ENCODE results near the gene CTPS2. TPM values are rescaled to one million over a fixed set of nuclear protein-coding genes. Genes with fewer than 3 reads are reported as not detected.
"Not testable (repeated sequence)": the region's sequence is repeated elsewhere in the genome, so short reads cannot be mapped to it uniquely, and the experiment has no call there.

Gene CTPS2
- total RNA-seq, 4 donors from 2014 or later = 5.2 to 24.5 (median 15.1) TPM

GRCh38 chrX:16619024-16619423 is 93.4 kb downstream of the CTPS2 start:
- H3K27me3 ChIP-seq = no peaks in the 10 kb centered on the region
- DNase-seq = no peak
- in situ Hi-C loops (cut with MboI; ENCODE audit: low pct_ligation_motif_present in 1 of 4, low pct_unique_long_range_greater_than_20kb in 1 of 4, low sequenced_read_pairs in 3 of 4) = no loop called here
- TF ChIP-seq EP300 (IDR thresholded peaks at IDR 0.05; ENCODE audit: low read depth) (no peak), POLR2A (IDR thresholded peaks at IDR 0.05) (no peak), CTCF (IDR thresholded peaks at IDR 0.05) (no peak), POLR2AphosphoS5 (IDR thresholded peaks at IDR 0.05) (no peak)
- WGBS, 2 donors (ENCODE audit: low coverage in 1 of 2) = 71 to 100% methylated on average over 1 to 2 of the region's 2 CpGs
- no peaks in the 10 kb centered on the region for H3K4me1 ChIP-seq
- no peak overlapping the region for H3K4me3 ChIP-seq
- no peaks in the 10 kb centered on the region for H3K36me3 ChIP-seq
- intact Hi-C loops (cut with DNase I; ENCODE audit: low total_unique reads) = no loop called here
- H3K27ac ChIP-seq = no peak overlapping the region
- H3K9me3 ChIP-seq = no peaks in the 10 kb centered on the region

- in situ Hi-C loops (cut with MboI; ENCODE audit: low pct_ligation_motif_present in 1 of 4, low pct_unique_long_range_greater_than_20kb in 1 of 4, low sequenced_read_pairs in 3 of 4) (no loop called here), intact Hi-C loops (cut with DNase I; ENCODE audit: low total_unique reads) (no loop called here)
- TF ChIP-seq EP300 (IDR thresholded peaks at IDR 0.05; ENCODE audit: low read depth) (no peak), POLR2AphosphoS5 (IDR thresholded peaks at IDR 0.05) (no peak), POLR2A (IDR thresholded peaks at IDR 0.05) (no peak), CTCF (IDR thresholded peaks at IDR 0.05) (no peak)
These were observed 94.0 kb downstream of the CTPS2 start for GRCh38 chrX:16618422-16618821.

GRCh38 chrX:16617382-16617781 is 95.1 kb downstream of the CTPS2 start:
- DNase-seq = no peak
- no peak overlapping the region for H3K27ac ChIP-seq
- no peak overlapping the region for H3K4me3 ChIP-seq
- no peaks in the 10 kb centered on the region for H3K9me3 ChIP-seq
- TF ChIP-seq POLR2AphosphoS5 (IDR thresholded peaks at IDR 0.05) (no peak), CTCF (IDR thresholded peaks at IDR 0.05) (no peak), POLR2A (IDR thresholded peaks at IDR 0.05) (no peak), EP300 (IDR thresholded peaks at IDR 0.05; ENCODE audit: low read depth) (no peak)
- no peaks in the 10 kb centered on the region for H3K27me3 ChIP-seq
- no peaks in the 10 kb centered on the region for H3K4me1 ChIP-seq
- no peaks in the 10 kb centered on the region for H3K36me3 ChIP-seq
- 73% methylated on average over 1 of the region's 1 CpG; no CpG with 5 or more reads in 1 of the 2 donors for WGBS, 2 donors (ENCODE audit: low coverage in 1 of 2)
- in situ Hi-C loops (cut with MboI; ENCODE audit: low pct_ligation_motif_present in 1 of 4, low pct_unique_long_range_greater_than_20kb in 1 of 4, low sequenced_read_pairs in 3 of 4) = no loop called here
- intact Hi-C loops (cut with DNase I; ENCODE audit: low total_unique reads) = no loop called here

More at GRCh38 chrX:16618422-16618821, 94.0 kb downstream of the CTPS2 start:
- H3K9me3 ChIP-seq = no peaks in the 10 kb centered on the region
- H3K27ac ChIP-seq = no peak overlapping the region
- H3K4me1 ChIP-seq = no peaks in the 10 kb centered on the region
- H3K36me3 ChIP-seq = no peaks in the 10 kb centered on the region
- H3K27me3 ChIP-seq = no peaks in the 10 kb centered on the region
- 92% methylated on average over 1 of the region's 1 CpG; no CpG with 5 or more reads in 1 of the 2 donors for WGBS, 2 donors (ENCODE audit: low coverage in 1 of 2)
- no peak overlapping the region for H3K4me3 ChIP-seq
- DNase-seq = no peak

- H3K27me3 ChIP-seq = no peaks in the 10 kb centered on the region
- WGBS, 2 donors (ENCODE audit: low coverage in 1 of 2) = 69 to 88% methylated on average over 5 to 6 of the region's 6 CpGs
- in situ Hi-C loops (cut with MboI; ENCODE audit: low pct_ligation_motif_present in 1 of 4, low pct_unique_long_range_greater_than_20kb in 1 of 4, low sequenced_read_pairs in 3 of 4) (no loop called here), intact Hi-C loops (cut with DNase I; ENCODE audit: low total_unique reads) (no loop called here)
- no peak overlapping the region for H3K4me3 ChIP-seq
- no peaks in the 10 kb centered on the region for H3K36me3 ChIP-seq
- DNase-seq = no peak
- no peak overlapping the region for H3K27ac ChIP-seq
- H3K9me3 ChIP-seq = no peaks in the 10 kb centered on the region
- TF ChIP-seq POLR2AphosphoS5 (IDR thresholded peaks at IDR 0.05) (no peak), CTCF (IDR thresholded peaks at IDR 0.05) (no peak), POLR2A (IDR thresholded peaks at IDR 0.05) (no peak), EP300 (IDR thresholded peaks at IDR 0.05; ENCODE audit: low read depth) (no peak)
- H3K4me1 ChIP-seq = no peaks in the 10 kb centered on the region
These were observed 100.1 kb downstream of the CTPS2 start for GRCh38 chrX:16612257-16612897.

- H3K4me1 ChIP-seq; H3K27me3 ChIP-seq; intact Hi-C loops (cut with DNase I; ENCODE audit: low total_unique reads); H3K9me3 ChIP-seq; H3K36me3 ChIP-seq; H3K4me3 ChIP-seq; in situ Hi-C loops (cut with MboI; ENCODE audit: low pct_ligation_motif_present in 1 of 4, low pct_unique_long_range_greater_than_20kb in 1 of 4, low sequenced_read_pairs in 3 of 4); DNase-seq; H3K27ac ChIP-seq: not testable (repeated sequence)
- 83 to 100% methylated on average over 3 of the region's 3 CpGs for WGBS, 2 donors (ENCODE audit: low coverage in 1 of 2)
These were observed 101.8 kb downstream of the CTPS2 start for GRCh38 chrX:16610654-16611053.
